Measurements from ENCODE around the gene FRS3.
A peak's percentile ranks its signal among the peaks of the same experiment; 100 is the strongest.

The FRS3 gene

GRCh38 chr6:41722969-41723529 lies 56.7 kb downstream of the FRS3 start:
- TF ChIP-seq CTCF (conservative IDR thresholded peaks at IDR 0.05), result no peak
- H3K27ac ChIP-seq, result 0 out of 2 replicates have a peak overlapping the region, but pooled peaks have one; percentile 5

- H3K27ac ChIP-seq, result no peak overlapping the region
- no peak for TF ChIP-seq CTCF (conservative IDR thresholded peaks at IDR 0.05)
These were observed 58.3 kb downstream of the FRS3 start for GRCh38 chr6:41721414-41721813.

GRCh38 chr6:41720783-41721182 lies 58.9 kb downstream of the FRS3 start:
- H3K27ac ChIP-seq, result peak overlapping the region; percentile 56; the same call in 1 of the 2 replicates
- no peak for TF ChIP-seq CTCF (conservative IDR thresholded peaks at IDR 0.05)

GRCh38 chr6:41720262-41720620 lies 59.5 kb downstream of the FRS3 start:
- peak overlapping the region; percentile 56 for H3K27ac ChIP-seq
- TF ChIP-seq CTCF (conservative IDR thresholded peaks at IDR 0.05), result no peak
